CD8-positive, alpha-beta memory T cell (primary cell): ENCODE measurements around the gene IGFBP3. TPM values are rescaled to one million over a fixed set of nuclear protein-coding genes. Genes with fewer than 3 reads are reported as not detected.
"Not testable (repeated sequence)": the region's sequence is repeated elsewhere in the genome, so short reads cannot be mapped to it uniquely, and the experiment has no call there.

Experiments used
- CTCF ChIA-PET: fragments of 350-600 bp; sonication (Branson Sonifier 250); formaldehyde crosslinking; loops from one replicate; lab custom pipeline; 2021; ENCODE audit warnings: antibody characterized with exemption; lab: Charles Lee
- POLR2A ChIA-PET: fragments of 350-600 bp; sonication (Branson Sonifier 250); formaldehyde crosslinking; loops from one replicate; lab custom pipeline; 2021; ENCODE audit warnings: antibody characterized with exemption; lab: Charles Lee
- DNase-seq, 5 donors: peaks; one replicate each; pipeline versions ENCODE4 v3.0.0 to v3.0.0-alpha.2; 2020 to 2022; ENCODE audit warnings: mixed read lengths in 1 of 5
- H3K27ac ChIP-seq: one replicate; pipeline ENCODE4 v1.7.0; 2013; ENCODE audit warnings: low read depth, mild to moderate bottlenecking, low read length, moderate library complexity
- H3K27me3 ChIP-seq: 2 replicates; pipeline ENCODE4 v1.7.0; 2013; ENCODE audit warnings: low read length, mild to moderate bottlenecking; ENCODE audit not compliant: insufficient read depth, poor library complexity, severe bottlenecking
- H3K36me3 ChIP-seq: 2 replicates; pipeline ENCODE4 v1.7.0; 2013; ENCODE audit warnings: mild to moderate bottlenecking, low read length, moderate library complexity; ENCODE audit not compliant: insufficient read depth
- H3K4me1 ChIP-seq: 2 replicates; pipeline ENCODE4 v1.7.0; 2013; ENCODE audit warnings: mild to moderate bottlenecking, low read length, moderate library complexity; ENCODE audit not compliant: insufficient read depth
- H3K4me3 ChIP-seq: 2 replicates; pipeline ENCODE4 v1.7.0; 2013; ENCODE audit warnings: mild to moderate bottlenecking, low read length
- H3K9me3 ChIP-seq: 2 replicates; pipeline ENCODE4 v1.7.0; 2013; ENCODE audit warnings: mild to moderate bottlenecking, low read length
- H3K27ac Mint-ChIP-seq, 8 donors: one replicate each; pipeline ENCODE4 v1.8.0; 2020 to 2021; ENCODE audit warnings: mixed read lengths in 8 of 8, mild to moderate bottlenecking in 6 of 8, inconsistent platforms in 3 of 8, moderate library complexity in 3 of 8
- H3K27me3 Mint-ChIP-seq, 2 donors: one replicate each; pipeline ENCODE4 v1.8.0; 2020 to 2021; ENCODE audit warnings: mixed read lengths in 2 of 2, mild to moderate bottlenecking in 1 of 2, moderate library complexity in 1 of 2
- H3K36me3 Mint-ChIP-seq, 3 donors: one replicate each; pipeline ENCODE4 v1.8.0; 2020 to 2021; ENCODE audit warnings: mixed read lengths in 3 of 3, inconsistent platforms in 1 of 3, mild to moderate bottlenecking in 1 of 3
- H3K4me1 Mint-ChIP-seq, 3 donors: one replicate each; pipeline ENCODE4 v1.8.0; 2020 to 2021; ENCODE audit warnings: mixed read lengths in 3 of 3, inconsistent platforms in 1 of 3, mild to moderate bottlenecking in 1 of 3
- H3K4me3 Mint-ChIP-seq, 7 donors: one replicate each; pipeline ENCODE4 v1.8.0; 2020 to 2021; ENCODE audit warnings: mixed read lengths in 7 of 7, mild to moderate bottlenecking in 6 of 7, moderate library complexity in 4 of 7, inconsistent platforms in 2 of 7
- H3K9me3 Mint-ChIP-seq, 5 donors: one replicate each; pipeline ENCODE4 v1.8.0; 2020 to 2022; ENCODE audit warnings: mixed read lengths in 5 of 5, mild to moderate bottlenecking in 3 of 5, moderate library complexity in 2 of 5, inconsistent platforms in 1 of 5
- polyA plus RNA-seq: library from polyadenylated mRNA; unstranded; fragments of 300-500 nt; fragmentation: Illumina TruSeq; gene quantifications from one replicate; pipeline ENCODE4 v1.2.3, GENCODE V29; 2021
- total RNA-seq, 2 experiments: library from RNA; stranded (reverse); gene quantifications; one replicate each; pipeline ENCODE4 v1.2.3, GENCODE V29; 2021

IGFBP3 gene
- total and polyA plus RNA-seq, 3 experiments from 2014 or later = 3.5 to 11.1 (median 4.5) TPM

DNA sequence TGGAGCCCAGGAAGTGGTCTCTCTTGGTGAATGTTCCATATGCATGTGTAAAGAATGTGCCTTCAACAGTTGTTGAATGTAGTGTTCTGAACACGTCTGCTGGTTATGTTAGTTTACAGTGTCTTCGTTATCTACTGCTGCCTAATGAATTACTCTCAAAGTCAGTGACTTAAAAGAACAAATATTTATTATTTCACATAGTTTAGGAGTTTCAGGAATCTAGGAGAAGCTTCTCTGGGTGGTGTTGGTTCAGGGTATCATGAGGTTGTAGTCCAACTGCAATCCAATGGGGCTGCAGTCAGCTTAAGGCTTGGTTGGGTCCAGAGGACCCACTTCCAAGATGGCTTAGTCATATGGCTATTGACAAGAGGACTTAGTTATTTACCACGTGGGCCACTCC, 36.6 kb upstream of the IGFBP3 start:
- Mint-ChIP-seq H3K4me3 (no peak overlapping the region), H3K27me3 (no peaks in the 10 kb centered on the region), H3K27ac (no peak overlapping the region), H3K36me3 (peaks cover 0 to 1% (median 0%) of the 10 kb centered on the region in 3 donors), H3K4me1 (no peaks in the 10 kb centered on the region), H3K9me3 (peaks cover 0 to 23% (median 6%) of the 10 kb centered on the region in 5 donors)
- ChIA-PET CTCF (no interaction called here), POLR2A (no interaction called here)
- Histone ChIP-seq H3K27me3 (no peaks in the 10 kb centered on the region), H3K4me3 (no peak overlapping the region), H3K4me1 (no peaks in the 10 kb centered on the region), H3K27ac (no peak overlapping the region), H3K36me3 (no peaks in the 10 kb centered on the region), H3K9me3 (no peaks in the 10 kb centered on the region)
- no peak for DNase-seq

DNA sequence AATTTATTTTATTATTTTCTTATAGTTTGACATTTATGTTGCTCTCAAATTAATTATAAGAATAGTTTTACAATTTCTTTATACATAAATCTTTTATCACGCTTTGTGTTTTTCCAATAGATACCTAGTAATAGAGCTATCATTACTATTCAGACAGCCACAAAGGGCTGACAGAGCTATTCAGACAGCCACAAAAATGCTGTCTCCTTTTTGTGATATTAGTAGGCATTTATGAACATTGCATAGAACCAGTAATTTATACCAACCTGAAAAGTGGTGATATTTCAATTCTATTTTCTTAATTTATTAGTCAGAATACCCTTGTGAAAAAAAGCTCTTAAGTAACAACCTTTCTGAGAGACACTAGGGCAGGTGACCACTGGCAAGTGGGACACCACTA, 34.2 kb upstream of the IGFBP3 start:
- no peak overlapping the region for H3K27ac ChIP-seq
- Mint-ChIP-seq H3K27ac (peak overlapping the region in 1 of 8 donors; percentile 87), H3K27me3 (peaks cover 0 to 1% of the 10 kb centered on the region in 2 donors), H3K4me1 (no peaks in the 10 kb centered on the region), H3K4me3 (no peak overlapping the region), H3K9me3 (peaks cover 3 to 23% (median 6%) of the 10 kb centered on the region in 5 donors), H3K36me3 (no peaks in the 10 kb centered on the region)
- no peaks in the 10 kb centered on the region for H3K4me1 ChIP-seq
- no peak for DNase-seq
- H3K36me3 ChIP-seq = no peaks in the 10 kb centered on the region
- H3K4me3 ChIP-seq = no peak overlapping the region
- H3K9me3 ChIP-seq = no peaks in the 10 kb centered on the region
- H3K27me3 ChIP-seq = no peaks in the 10 kb centered on the region
- ChIA-PET POLR2A (no interaction called here), CTCF (no interaction called here)

DNA sequence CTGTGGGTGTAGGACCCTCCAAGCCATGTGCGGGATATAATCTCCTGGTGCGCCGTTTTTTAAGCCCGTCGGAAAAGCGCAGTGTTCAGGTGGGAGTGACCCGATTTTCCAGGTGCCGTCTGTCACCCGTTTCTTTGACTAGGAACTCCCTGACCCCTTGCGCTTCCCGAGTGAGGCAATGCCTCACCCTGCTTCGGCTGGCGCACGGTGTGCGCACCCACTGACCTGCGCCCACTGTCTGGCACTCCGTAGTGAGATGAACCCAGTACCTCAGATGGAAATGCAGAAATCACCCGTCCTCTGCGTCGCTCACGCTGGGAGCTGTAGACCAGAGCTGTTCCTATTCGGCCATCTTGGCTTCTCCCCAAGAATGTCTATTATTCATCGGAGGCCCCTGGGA, 32.0 kb upstream of the IGFBP3 start:
- H3K36me3 ChIP-seq, POLR2A ChIA-PET, H3K4me3 ChIP-seq, CTCF ChIA-PET, H3K36me3 Mint-ChIP-seq, DNase-seq, H3K27ac Mint-ChIP-seq, H3K4me3 Mint-ChIP-seq, H3K27me3 Mint-ChIP-seq, H3K27ac ChIP-seq, H3K4me1 Mint-ChIP-seq, H3K9me3 ChIP-seq, H3K27me3 ChIP-seq, H3K4me1 ChIP-seq: not testable (repeated sequence)
- peaks cover 3 to 23% (median 7%) of the 10 kb centered on the region in 5 donors for H3K9me3 Mint-ChIP-seq

DNA sequence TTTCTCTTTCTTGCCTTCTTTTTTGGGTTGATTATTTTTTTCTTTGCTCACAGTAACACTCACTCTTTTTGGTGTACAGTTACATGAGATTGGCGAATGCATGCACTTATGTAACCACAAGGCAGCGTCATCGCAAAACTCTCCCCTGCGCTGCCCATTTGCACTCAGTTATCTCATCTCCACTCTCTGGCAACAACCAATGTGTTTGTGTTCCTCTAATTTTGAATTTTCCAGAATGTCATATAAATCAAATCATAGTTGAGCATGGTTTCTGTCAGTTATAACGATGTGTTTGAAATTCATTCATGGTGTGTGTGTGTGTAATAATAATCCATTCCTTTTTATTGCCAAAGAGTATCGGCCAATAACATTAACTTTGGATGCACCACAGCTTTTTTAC, 23.0 kb upstream of the IGFBP3 start:
- no peaks in the 10 kb centered on the region for H3K4me1 ChIP-seq
- POLR2A ChIA-PET = interaction anchor here (0.6 kb wide), 1 partner anchor 10 kb away, joined by 3 read pairs; no protein-coding TSS in a partner anchor
- no peaks in the 10 kb centered on the region for H3K27me3 ChIP-seq
- no peaks in the 10 kb centered on the region for H3K9me3 ChIP-seq
- no peaks in the 10 kb centered on the region for H3K27me3 Mint-ChIP-seq
- H3K4me3 Mint-ChIP-seq = no peak overlapping the region
- no peak overlapping the region for H3K27ac Mint-ChIP-seq
- CTCF ChIA-PET = no interaction called here
- peaks cover 0 to 1% (median 0%) of the 10 kb centered on the region in 3 donors for H3K36me3 Mint-ChIP-seq
- H3K4me1 Mint-ChIP-seq = peaks cover 22 to 51% (median 30%) of the 10 kb centered on the region in 3 donors
- no peaks in the 10 kb centered on the region for H3K36me3 ChIP-seq
- peaks cover 0 to 4% (median 0%) of the 10 kb centered on the region in 5 donors for H3K9me3 Mint-ChIP-seq
- H3K27ac ChIP-seq = no peak overlapping the region
- no peak for DNase-seq
- no peak overlapping the region for H3K4me3 ChIP-seq

DNA sequence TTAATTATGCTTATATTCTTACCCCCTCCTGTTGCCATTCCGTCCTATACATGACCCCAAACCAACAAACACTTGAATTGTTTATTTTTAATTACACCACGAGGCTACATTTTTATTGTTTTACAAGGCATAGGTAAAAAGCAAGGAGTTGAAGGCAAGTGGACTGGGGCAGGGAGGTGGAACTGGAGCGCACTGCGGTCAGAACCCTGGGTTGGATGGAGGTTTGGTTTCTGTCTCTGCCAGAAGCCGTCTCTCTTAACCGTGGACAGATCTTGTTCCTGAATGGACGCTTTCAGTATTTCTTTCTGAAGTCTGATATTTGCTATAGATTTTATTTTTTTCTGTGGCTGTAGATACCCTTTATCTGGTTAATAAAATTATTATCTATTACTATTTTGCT, 19.9 kb upstream of the IGFBP3 start:
- Histone ChIP-seq H3K27me3 (no peaks in the 10 kb centered on the region), H3K27ac (no peak overlapping the region), H3K9me3 (no peaks in the 10 kb centered on the region), H3K36me3 (no peaks in the 10 kb centered on the region), H3K4me3 (peak overlapping the region; percentile 61), H3K4me1 (no peaks in the 10 kb centered on the region)
- H3K27me3 Mint-ChIP-seq = peaks cover 0 to 9% of the 10 kb centered on the region in 2 donors
- ChIA-PET CTCF (interaction anchor here (1.1 to 1.5 kb wide), 2 partner anchors 19 kb away, joined by 3 to 12 read pairs; partner anchors contain the start of gene IGFBP3), POLR2A (interaction anchor here (1.0 kb wide), 1 partner anchor 20 kb away, joined by 3 read pairs; the partner anchor contains the start of gene IGFBP3)
- peak overlapping the region; percentile 83 to 93 (median 86) for H3K4me3 Mint-ChIP-seq
- peaks cover 28 to 50% (median 30%) of the 10 kb centered on the region in 3 donors for H3K4me1 Mint-ChIP-seq
- no peak for DNase-seq
- H3K27ac Mint-ChIP-seq = peak overlapping the region in 4 of 8 donors; percentile 59 to 83 (median 73)
- peaks cover 0 to 4% (median 1%) of the 10 kb centered on the region in 3 donors for H3K36me3 Mint-ChIP-seq
- H3K9me3 Mint-ChIP-seq = peaks cover 0 to 7% (median 0%) of the 10 kb centered on the region in 5 donors

- not testable (repeated sequence) for H3K27me3 ChIP-seq, H3K9me3 Mint-ChIP-seq, H3K36me3 Mint-ChIP-seq, H3K27ac ChIP-seq, H3K36me3 ChIP-seq, H3K9me3 ChIP-seq, H3K4me1 ChIP-seq, H3K27me3 Mint-ChIP-seq
- Mint-ChIP-seq H3K27ac (peak overlapping the region; percentile 34 to 84 (median 65)), H3K4me1 (peaks cover 28 to 45% (median 30%) of the 10 kb centered on the region in 3 donors), H3K4me3 (peak overlapping the region; percentile 83 to 93 (median 86))
- DNase-seq = peak in 4 of 5 donors; percentile 17 to 60 (median 46)
- POLR2A ChIA-PET = interaction anchor here (1.0 kb wide), 1 partner anchor 20 kb away, joined by 3 read pairs; the partner anchor contains the start of gene IGFBP3
- CTCF ChIA-PET = interaction anchor here (1.5 kb wide), 1 partner anchor 18 kb away, joined by 12 read pairs; the partner anchor contains the start of gene IGFBP3
- peak overlapping the region; percentile 61 for H3K4me3 ChIP-seq
Observed at GRCh38 chr7:45940237-45940781, 19.2 kb upstream of the IGFBP3 start.

- H3K9me3 ChIP-seq = no peaks in the 10 kb centered on the region
- no peaks in the 10 kb centered on the region for H3K4me1 ChIP-seq
- peak overlapping the region in 1 of 8 donors; percentile 48 for H3K27ac Mint-ChIP-seq
- peaks cover 0 to 7% (median 0%) of the 10 kb centered on the region in 5 donors for H3K9me3 Mint-ChIP-seq
- H3K4me3 Mint-ChIP-seq = peak overlapping the region; percentile 6 to 60 (median 48)
- POLR2A ChIA-PET = no interaction called here
- CTCF ChIA-PET = interaction anchor here (1.5 kb wide), 1 partner anchor 17 kb away, joined by 12 read pairs; the partner anchor contains the start of gene IGFBP3
- DNase-seq = no peak
- H3K4me3 ChIP-seq = no peak overlapping the region
- peaks cover 2 to 14% of the 10 kb centered on the region in 2 donors for H3K27me3 Mint-ChIP-seq
- H3K36me3 ChIP-seq = no peaks in the 10 kb centered on the region
- H3K27ac ChIP-seq = no peak overlapping the region
- peaks cover 28 to 45% (median 30%) of the 10 kb centered on the region in 3 donors for H3K4me1 Mint-ChIP-seq
- H3K36me3 Mint-ChIP-seq = peaks cover 0 to 4% (median 1%) of the 10 kb centered on the region in 3 donors
- H3K27me3 ChIP-seq = no peaks in the 10 kb centered on the region
Observed at GRCh38 chr7:45939574-45939973, 18.5 kb upstream of the IGFBP3 start.

DNA sequence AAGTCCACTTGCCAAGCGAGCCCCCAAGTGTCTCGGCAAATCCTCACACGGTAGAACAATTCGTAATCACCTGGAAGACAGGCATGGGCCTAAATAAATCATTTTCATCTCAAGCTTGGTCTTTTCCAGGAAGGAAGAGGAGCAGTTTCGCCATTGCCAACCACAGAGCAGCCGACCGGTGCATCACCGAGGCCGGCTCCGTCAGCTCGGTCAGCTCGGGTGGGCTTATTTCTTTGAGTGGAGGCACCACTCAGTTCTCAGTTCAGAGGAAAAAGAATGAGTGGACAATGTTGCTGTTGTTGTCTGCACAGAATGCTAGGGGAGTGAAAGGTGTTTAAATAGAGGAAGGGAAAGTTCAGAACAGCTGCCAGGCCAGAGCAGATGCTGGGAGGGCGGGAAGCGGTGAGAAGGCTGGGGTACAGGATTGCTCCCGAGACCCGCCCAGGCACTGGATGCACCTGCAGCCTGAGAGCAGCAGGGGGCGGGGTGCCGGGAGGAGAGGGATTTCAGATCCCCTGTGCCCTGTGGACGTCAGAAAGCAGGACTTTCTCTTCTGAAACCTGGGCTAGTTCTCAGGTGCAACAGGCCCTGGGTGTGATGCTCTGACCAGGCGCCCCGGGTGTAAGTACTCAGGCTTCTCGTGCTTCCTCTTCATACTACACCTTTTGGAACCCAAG, 17.7 kb upstream of the IGFBP3 start:
- Histone ChIP-seq H3K27ac (no peak overlapping the region), H3K36me3 (no peaks in the 10 kb centered on the region), H3K4me1 (no peaks in the 10 kb centered on the region), H3K9me3 (no peaks in the 10 kb centered on the region), H3K4me3 (no peak overlapping the region), H3K27me3 (no peaks in the 10 kb centered on the region)
- ChIA-PET POLR2A (no interaction called here), CTCF (interaction anchor here (1.2 kb wide), 1 partner anchor 16 kb away, joined by 4 read pairs; no protein-coding TSS in a partner anchor)
- no peak for DNase-seq
- Mint-ChIP-seq H3K27ac (no peak overlapping the region), H3K4me1 (peaks cover 26 to 40% (median 28%) of the 10 kb centered on the region in 3 donors), H3K27me3 (peaks cover 2 to 20% of the 10 kb centered on the region in 2 donors), H3K36me3 (peaks cover 0 to 4% (median 1%) of the 10 kb centered on the region in 3 donors), H3K4me3 (peak overlapping the region in 2 of 7 donors; percentile 40 to 49), H3K9me3 (peaks cover 0 to 7% (median 0%) of the 10 kb centered on the region in 5 donors)
